Stimulated activated memory B cell treated with anti-CD40 and anti-IgM and Interleukin-4, amounts not matched to agents 10 μg/mL and 1 μg/mL and 100 μg/mL, for 72 hours (primary cell): ENCODE measurements around the gene TNIP2.
"Not testable (repeated sequence)": the region's sequence is repeated elsewhere in the genome, so short reads cannot be mapped to it uniquely, and the experiment has no call there.

Experiments
- ATAC-seq: fragments of 150-1000 bp; cut with Tn5 transposase; 2 replicates; pipeline ENCODE4 v1.10.0; 2021
- H3K27ac Mint-ChIP-seq: one replicate; pipeline ENCODE4 v1.8.0; 2022; ENCODE audit warnings: mild to moderate bottlenecking, mixed read lengths
- H3K27me3 Mint-ChIP-seq: one replicate; pipeline ENCODE4 v1.8.0; 2022; ENCODE audit warnings: mixed read lengths
- H3K36me3 Mint-ChIP-seq: one replicate; pipeline ENCODE4 v1.8.0; 2022; ENCODE audit warnings: mixed read lengths
- H3K4me1 Mint-ChIP-seq: one replicate; pipeline ENCODE4 v1.8.0; 2022; ENCODE audit warnings: mixed read lengths
- H3K4me3 Mint-ChIP-seq: one replicate; pipeline ENCODE4 v1.8.0; 2022; ENCODE audit warnings: mild to moderate bottlenecking, moderate library complexity, mixed read lengths
- H3K9me3 Mint-ChIP-seq: one replicate; pipeline ENCODE4 v1.8.0; 2022; ENCODE audit warnings: mixed read lengths

Gene TNIP2

GRCh38 chr4:2788532-2789103 is 32.5 kb upstream of the TNIP2 start:
- Mint-ChIP-seq H3K9me3 (peaks cover 6% of the 10 kb centered on the region), H3K4me1 (peaks cover 69% of the 10 kb centered on the region), H3K27ac (peak overlapping the region; percentile 96)

GRCh38 chr4:2788101-2788500 is 32.0 kb upstream of the TNIP2 start:
- H3K36me3 Mint-ChIP-seq: no peaks in the 10 kb centered on the region
- ATAC-seq: no peak
- peaks cover 7% of the 10 kb centered on the region for H3K9me3 Mint-ChIP-seq
- H3K4me1 Mint-ChIP-seq: peaks cover 67% of the 10 kb centered on the region
- H3K27me3 Mint-ChIP-seq: no peaks in the 10 kb centered on the region
- peak overlapping the region; percentile 15 for H3K4me3 Mint-ChIP-seq
- peak overlapping the region; percentile 96 for H3K27ac Mint-ChIP-seq

More at GRCh38 chr4:2788532-2789103, 32.5 kb upstream of the TNIP2 start:
- H3K4me3 Mint-ChIP-seq: no peak overlapping the region
- no peak for ATAC-seq
- no peaks in the 10 kb centered on the region for H3K36me3 Mint-ChIP-seq
- H3K27me3 Mint-ChIP-seq: no peaks in the 10 kb centered on the region

DNA sequence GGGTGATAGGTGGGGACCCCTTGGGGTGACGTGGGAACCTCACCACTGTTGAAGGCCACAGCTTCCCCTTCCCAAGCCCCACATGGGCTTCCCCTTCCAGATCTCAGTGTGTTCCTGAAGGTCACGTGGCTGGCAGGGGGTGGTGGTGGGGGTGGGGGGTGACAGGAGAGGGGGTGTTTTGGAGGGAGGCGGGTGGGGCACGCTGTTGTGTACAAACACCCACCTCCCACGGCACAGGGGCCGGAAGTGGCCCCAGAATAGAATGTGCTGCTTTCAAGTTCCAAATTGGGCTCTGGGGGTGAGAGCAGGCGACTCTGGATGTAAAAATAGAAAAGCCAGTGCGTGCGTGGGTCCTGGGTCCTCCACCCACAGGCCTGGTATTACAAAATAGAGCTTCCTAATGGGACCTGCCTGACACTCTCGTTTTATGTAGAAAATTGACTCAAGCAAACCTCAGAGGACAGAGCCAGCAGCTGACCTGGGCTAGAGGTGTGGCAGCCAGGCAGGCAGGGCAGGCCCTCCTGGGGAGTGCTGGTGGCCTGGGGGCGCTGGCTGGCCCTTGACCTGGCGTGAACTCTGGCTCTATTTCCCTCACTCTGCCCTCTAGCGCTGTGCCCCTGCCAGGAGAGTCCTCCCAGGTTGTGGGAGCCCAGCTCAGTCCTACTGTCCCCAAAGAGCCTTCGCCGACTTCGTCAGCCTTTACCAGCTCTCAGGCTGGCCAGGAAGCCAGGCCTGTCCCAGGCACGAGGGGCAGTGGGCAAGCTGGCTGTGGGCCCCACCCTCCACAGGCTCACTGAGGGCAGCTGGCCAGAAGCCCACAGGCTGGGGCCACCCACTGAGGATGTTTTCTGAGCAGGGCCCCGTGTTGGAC is 31.3 kb upstream of the TNIP2 start:
- Mint-ChIP-seq H3K4me1 (peaks cover 67% of the 10 kb centered on the region), H3K4me3 (peak overlapping the region; percentile 15), H3K27ac (peak overlapping the region; percentile 96), H3K9me3 (peaks cover 12% of the 10 kb centered on the region), H3K27me3 (no peaks in the 10 kb centered on the region), H3K36me3 (no peaks in the 10 kb centered on the region)
- ATAC-seq: peak; percentile 84

GRCh38 chr4:2786794-2787229 is 30.7 kb upstream of the TNIP2 start:
- H3K9me3 Mint-ChIP-seq: peaks cover 15% of the 10 kb centered on the region
- H3K27me3 Mint-ChIP-seq: no peaks in the 10 kb centered on the region
- peak; percentile 1 for ATAC-seq
- no peaks in the 10 kb centered on the region for H3K36me3 Mint-ChIP-seq
- peak overlapping the region; percentile 96 for H3K27ac Mint-ChIP-seq
- H3K4me1 Mint-ChIP-seq: peaks cover 61% of the 10 kb centered on the region
- peak overlapping the region; percentile 25 for H3K4me3 Mint-ChIP-seq

DNA sequence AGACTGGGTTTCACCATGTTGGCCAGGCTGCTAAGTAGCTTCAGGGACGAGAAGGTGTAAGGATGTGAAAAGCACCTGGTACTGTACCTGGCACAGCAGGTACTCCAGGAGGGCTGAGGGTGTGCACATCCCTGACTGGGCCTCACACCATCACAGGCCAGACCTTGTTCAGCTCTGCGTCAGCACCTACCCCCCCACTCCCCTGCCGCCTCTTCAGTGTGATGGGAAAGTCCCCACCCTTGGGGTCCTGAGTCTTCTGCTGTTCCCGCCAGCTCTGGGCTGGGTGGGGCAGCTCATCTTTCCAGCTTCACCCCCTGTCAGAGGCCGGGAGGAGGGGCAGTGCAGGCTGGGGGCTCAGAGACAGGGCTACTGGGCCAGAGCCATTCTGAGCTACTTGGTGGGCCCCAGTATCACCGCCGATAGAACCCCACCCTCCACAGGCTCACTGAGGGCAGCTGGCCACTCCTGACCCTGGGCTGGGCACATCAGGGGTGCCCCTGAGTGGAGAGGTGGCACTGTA is 30.1 kb upstream of the TNIP2 start:
- Mint-ChIP-seq H3K4me1 (peaks cover 55% of the 10 kb centered on the region), H3K9me3 (peaks cover 16% of the 10 kb centered on the region), H3K27me3 (no peaks in the 10 kb centered on the region), H3K36me3 (no peaks in the 10 kb centered on the region), H3K27ac (peak overlapping the region; percentile 96), H3K4me3 (peak overlapping the region; percentile 25)
- peak; percentile 68 for ATAC-seq

DNA sequence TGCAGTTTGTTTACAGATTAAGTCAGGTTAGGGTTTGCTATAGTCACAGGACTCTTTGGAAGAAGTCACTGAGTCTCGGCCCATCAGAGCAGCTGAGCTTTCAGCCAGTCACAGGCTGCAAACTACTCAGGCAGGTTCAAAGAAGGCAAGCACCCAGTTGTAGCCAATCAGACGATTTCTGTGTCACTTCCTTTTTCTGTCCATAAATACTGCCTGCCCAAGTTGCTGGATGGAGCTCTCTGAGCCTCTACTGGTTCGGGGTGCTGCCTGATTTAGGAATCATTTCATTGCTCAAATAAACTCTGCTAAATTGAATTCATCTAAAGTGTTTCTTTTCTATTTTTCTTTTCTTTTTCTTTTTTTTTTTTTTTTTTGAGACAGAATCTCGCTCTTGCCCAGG is 29.5 kb upstream of the TNIP2 start:
- H3K4me3 Mint-ChIP-seq: no peak overlapping the region
- no peaks in the 10 kb centered on the region for H3K36me3 Mint-ChIP-seq
- H3K9me3 Mint-ChIP-seq: peaks cover 19% of the 10 kb centered on the region
- peak overlapping the region; percentile 96 for H3K27ac Mint-ChIP-seq
- H3K27me3 Mint-ChIP-seq: no peaks in the 10 kb centered on the region
- ATAC-seq: peak; percentile 37
- H3K4me1 Mint-ChIP-seq: peaks cover 49% of the 10 kb centered on the region

GRCh38 chr4:2783790-2784189 is 27.7 kb upstream of the TNIP2 start:
- Mint-ChIP-seq H3K4me3 (no peak overlapping the region), H3K4me1 (peaks cover 31% of the 10 kb centered on the region), H3K36me3 (no peaks in the 10 kb centered on the region), H3K27ac (no peak overlapping the region), H3K9me3 (peaks cover 19% of the 10 kb centered on the region), H3K27me3 (no peaks in the 10 kb centered on the region)
- no peak for ATAC-seq

- H3K27ac Mint-ChIP-seq: no peak overlapping the region
- H3K4me1 Mint-ChIP-seq: peaks cover 13% of the 10 kb centered on the region
- peaks cover 19% of the 10 kb centered on the region for H3K9me3 Mint-ChIP-seq
- no peak overlapping the region for H3K4me3 Mint-ChIP-seq
- no peak for ATAC-seq
- H3K36me3 Mint-ChIP-seq: no peaks in the 10 kb centered on the region
- H3K27me3 Mint-ChIP-seq: no peaks in the 10 kb centered on the region
Measured at GRCh38 chr4:2781911-2782310, 25.8 kb upstream of the TNIP2 start.

DNA sequence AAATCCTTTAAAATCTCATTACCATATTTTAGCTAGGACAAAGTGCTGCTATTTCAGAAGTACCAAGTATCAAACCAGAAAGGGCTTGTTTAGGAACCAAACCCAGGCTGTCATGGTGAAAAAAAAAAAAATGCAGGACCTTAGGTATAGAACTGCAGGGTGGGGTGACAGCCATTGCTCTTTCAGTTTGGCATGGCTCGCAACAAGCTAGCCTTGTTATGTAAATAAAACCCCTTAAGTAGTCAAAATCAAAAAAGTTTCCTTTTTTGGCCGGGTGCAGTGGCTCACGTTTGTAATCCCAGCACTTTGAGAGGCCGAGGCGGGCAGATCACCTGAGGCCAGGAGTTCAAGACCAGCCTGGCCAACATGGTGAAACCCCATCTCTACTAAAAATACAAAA is 24.5 kb upstream of the TNIP2 start:
- H3K36me3 Mint-ChIP-seq, H3K27ac Mint-ChIP-seq: not testable (repeated sequence)

GRCh38 chr4:2771264-2771663 is 15.1 kb upstream of the TNIP2 start:
- ATAC-seq: no peak
- Mint-ChIP-seq H3K36me3 (peaks cover 6% of the 10 kb centered on the region), H3K27ac (no peak overlapping the region), H3K4me1 (peaks cover 12% of the 10 kb centered on the region), H3K9me3 (peaks cover 10% of the 10 kb centered on the region), H3K27me3 (no peaks in the 10 kb centered on the region), H3K4me3 (no peak overlapping the region)

More for the DNA sequence above, 24.5 kb upstream of the TNIP2 start:
- not testable (repeated sequence) for H3K4me1 Mint-ChIP-seq, ATAC-seq, H3K27me3 Mint-ChIP-seq, H3K4me3 Mint-ChIP-seq
- peaks cover 19% of the 10 kb centered on the region for H3K9me3 Mint-ChIP-seq

DNA sequence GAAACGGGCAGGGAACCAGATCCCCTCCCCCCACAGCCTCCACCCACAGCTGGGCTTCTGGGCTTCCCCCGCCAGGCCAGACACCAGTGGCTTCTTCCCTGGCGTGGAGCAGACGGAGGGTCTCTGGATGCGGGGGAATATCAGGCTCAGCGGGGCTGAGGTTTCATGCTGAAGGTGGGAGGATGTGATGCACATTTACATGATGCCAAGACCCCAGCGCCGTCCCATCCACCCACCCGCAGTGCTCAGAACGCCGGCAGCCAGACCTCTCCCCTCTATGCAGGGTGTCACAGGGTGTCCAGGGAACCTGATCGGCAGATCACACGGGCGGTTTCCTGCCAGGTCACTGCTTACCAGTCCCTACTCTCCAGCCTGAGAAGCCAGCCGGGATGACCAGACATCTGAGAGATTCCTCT is 12.8 kb upstream of the TNIP2 start:
- H3K4me1 Mint-ChIP-seq: peaks cover 12% of the 10 kb centered on the region
- no peak overlapping the region for H3K4me3 Mint-ChIP-seq
- peaks cover 10% of the 10 kb centered on the region for H3K9me3 Mint-ChIP-seq
- peaks cover 6% of the 10 kb centered on the region for H3K36me3 Mint-ChIP-seq
- no peaks in the 10 kb centered on the region for H3K27me3 Mint-ChIP-seq
- no peak for ATAC-seq
- H3K27ac Mint-ChIP-seq: no peak overlapping the region

- no peaks in the 10 kb centered on the region for H3K27me3 Mint-ChIP-seq
- peaks cover 12% of the 10 kb centered on the region for H3K4me1 Mint-ChIP-seq
- ATAC-seq: no peak
- no peak overlapping the region for H3K4me3 Mint-ChIP-seq
- peaks cover 10% of the 10 kb centered on the region for H3K9me3 Mint-ChIP-seq
- H3K27ac Mint-ChIP-seq: no peak overlapping the region
- peaks cover 6% of the 10 kb centered on the region for H3K36me3 Mint-ChIP-seq
Measured at GRCh38 chr4:2768124-2768523, 12.0 kb upstream of the TNIP2 start.

DNA sequence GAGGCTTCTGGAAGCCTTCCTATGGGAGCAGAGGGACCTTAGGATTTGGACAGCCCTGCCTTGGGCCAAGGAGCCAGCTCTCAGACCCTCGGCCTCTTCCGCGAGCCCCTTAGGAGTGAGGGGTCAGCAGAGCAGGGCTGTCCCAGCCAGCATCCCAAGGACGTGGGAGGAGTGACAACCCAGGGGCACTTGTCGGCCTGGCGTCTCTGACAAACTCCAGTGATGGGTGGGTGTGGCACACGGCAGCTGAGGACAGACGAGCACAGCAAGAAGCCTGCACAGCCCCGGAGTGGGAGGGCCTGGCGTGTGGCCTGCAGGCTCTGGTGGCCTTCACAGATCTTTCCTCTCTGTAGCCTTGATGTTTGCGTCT is 11.6 kb upstream of the TNIP2 start:
- peaks cover 6% of the 10 kb centered on the region for H3K36me3 Mint-ChIP-seq
- H3K27me3 Mint-ChIP-seq: no peaks in the 10 kb centered on the region
- peaks cover 12% of the 10 kb centered on the region for H3K4me1 Mint-ChIP-seq
- peaks cover 10% of the 10 kb centered on the region for H3K9me3 Mint-ChIP-seq
- H3K4me3 Mint-ChIP-seq: no peak overlapping the region
- ATAC-seq: no peak
- no peak overlapping the region for H3K27ac Mint-ChIP-seq

GRCh38 chr4:2767046-2767704 is 11.0 kb upstream of the TNIP2 start:
- ATAC-seq: no peak
- peaks cover 16% of the 10 kb centered on the region for H3K4me1 Mint-ChIP-seq
- no peak overlapping the region for H3K4me3 Mint-ChIP-seq
- peaks cover 6% of the 10 kb centered on the region for H3K36me3 Mint-ChIP-seq
- H3K27ac Mint-ChIP-seq: no peak overlapping the region
- H3K27me3 Mint-ChIP-seq: no peaks in the 10 kb centered on the region
- H3K9me3 Mint-ChIP-seq: peaks cover 10% of the 10 kb centered on the region

DNA sequence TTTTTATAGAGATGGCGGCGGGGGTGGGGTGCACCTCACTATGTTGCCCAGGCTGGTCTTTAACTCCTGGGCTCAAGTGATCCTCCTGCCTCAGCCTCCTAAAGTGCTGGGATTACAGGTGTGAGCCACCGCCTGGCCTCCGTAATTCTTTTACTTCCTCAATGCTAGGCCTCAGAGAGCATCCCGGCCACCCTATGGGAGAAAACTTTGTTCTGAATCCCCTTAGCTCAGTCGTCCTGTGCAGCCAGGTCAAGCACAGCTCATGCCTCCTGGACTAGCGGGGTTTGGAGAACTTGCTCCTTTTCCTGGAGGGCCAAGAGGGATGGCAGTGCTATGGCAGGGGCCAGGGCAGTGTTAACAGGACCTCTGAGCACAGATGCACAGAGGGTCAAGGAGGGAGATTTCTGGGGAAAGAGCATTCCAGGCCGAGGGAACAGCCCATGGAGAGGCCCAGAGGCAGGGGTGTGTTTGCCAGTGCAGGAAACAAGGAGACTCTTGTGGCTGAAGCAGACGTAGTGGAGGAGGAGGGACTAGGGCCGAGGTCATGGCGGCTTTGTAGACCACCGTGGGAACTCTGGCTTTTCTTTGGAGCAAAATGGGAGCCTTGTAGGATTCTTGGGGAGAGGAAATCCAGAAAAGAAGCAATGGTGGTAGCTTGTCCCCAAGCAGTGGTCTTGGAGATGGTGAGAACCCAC is 9.8 kb upstream of the TNIP2 start:
- ATAC-seq: no peak
- Mint-ChIP-seq H3K27me3 (no peaks in the 10 kb centered on the region), H3K27ac (peak overlapping the region; percentile 15), H3K4me1 (peaks cover 18% of the 10 kb centered on the region), H3K9me3 (peaks cover 8% of the 10 kb centered on the region), H3K36me3 (peaks cover 5% of the 10 kb centered on the region), H3K4me3 (no peak overlapping the region)
